HG03097 (cell line): ENCODE measurements around the gene GRB14.
"Not testable (repeated sequence)": the region's sequence is repeated elsewhere in the genome, so short reads cannot be mapped to it uniquely, and the experiment has no call there.

Source experiments
- ATAC-seq: cut with Tn5 transposase; IDR thresholded peaks from one replicate; pipeline ENCODE4 v1.9.1; 2021; ENCODE audit not compliant: unreplicated experiment, low FRiP score

The GRB14 gene

DNA sequence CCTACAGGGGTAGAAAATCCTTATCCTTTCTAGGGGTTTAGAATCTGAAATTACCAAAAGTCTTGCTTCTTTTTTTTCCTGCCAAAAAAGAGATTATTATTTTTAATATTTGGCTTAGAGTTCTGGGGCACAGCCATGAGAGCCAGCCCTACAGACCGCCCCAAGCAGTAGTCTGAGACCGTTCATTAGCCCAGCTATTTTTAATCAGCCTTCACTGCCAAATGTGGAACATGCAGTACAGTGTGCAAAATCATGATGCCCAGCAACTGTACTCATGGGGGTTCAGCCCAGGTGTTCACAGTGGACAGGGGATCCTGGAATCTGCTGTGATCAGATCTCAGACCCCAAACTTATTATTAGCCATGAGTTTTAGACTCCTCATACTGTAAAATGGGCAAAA lies 60.4 kb downstream of the GRB14 start:
- no peak for ATAC-seq

DNA sequence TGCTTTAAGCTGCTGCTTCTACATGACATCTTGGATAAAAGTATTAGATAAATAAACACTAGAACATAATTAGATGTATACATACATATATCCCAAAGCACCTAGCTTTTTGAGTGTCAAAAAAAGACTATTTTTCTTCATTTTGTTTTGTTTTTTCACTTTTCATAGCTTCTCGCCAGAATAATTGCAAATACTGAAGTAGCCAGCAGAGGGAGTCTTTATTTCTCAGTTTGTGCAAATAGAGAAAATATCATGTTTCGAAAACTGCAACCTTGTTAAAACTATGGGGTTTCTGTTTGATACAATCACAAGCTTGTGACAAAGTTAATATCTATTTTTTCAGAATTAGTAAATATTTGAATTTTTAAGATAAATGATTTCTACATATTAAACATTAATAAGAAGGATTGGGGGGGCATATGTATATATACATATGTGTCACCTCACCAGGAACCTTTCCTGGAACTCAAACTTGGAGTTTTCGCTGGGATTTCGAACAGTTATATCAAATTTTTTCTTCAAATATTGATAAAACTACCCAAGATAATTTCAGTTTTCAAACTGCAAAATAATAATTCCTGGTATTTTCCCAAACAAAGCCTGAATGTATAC lies 61.0 kb downstream of the GRB14 start:
- ATAC-seq: no peak

DNA sequence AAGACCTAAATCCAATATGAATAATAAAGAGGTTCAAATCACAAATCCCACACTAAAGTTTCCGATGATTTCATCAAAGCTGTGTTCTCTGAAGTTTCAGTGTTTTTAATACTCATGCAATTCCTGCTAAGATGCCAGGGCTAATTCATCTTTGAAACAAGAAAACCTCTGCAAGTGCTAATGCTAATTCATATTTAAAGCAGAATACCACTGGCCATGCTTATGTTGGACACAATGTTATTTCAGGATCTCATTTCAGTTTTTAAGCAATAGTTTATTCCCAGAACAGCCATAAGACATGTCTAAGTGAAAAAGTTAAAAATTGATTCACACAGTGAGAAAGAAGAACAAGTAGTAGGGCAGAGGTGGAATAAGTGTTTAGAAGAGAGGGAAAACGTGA lies 62.8 kb downstream of the GRB14 start:
- no peak for ATAC-seq

DNA sequence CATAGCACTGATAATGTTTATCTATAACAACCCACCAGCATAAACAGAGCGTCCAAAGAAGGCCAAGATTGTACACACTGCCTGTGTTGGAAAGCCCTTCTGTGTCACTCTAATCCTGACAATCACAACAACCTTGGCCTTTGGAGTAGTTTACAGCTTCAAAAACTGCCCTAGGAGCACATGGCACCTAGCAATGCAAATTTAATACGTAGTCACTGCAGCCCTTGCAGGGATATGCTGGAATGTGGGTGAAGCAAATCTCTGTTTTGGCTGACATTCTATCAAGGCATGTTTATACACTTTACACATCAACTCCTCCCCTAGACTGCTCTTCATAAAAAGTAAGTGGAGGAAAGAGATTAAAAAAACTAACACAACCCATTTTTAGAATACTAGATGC lies 66.8 kb downstream of the GRB14 start:
- ATAC-seq: no peak

DNA sequence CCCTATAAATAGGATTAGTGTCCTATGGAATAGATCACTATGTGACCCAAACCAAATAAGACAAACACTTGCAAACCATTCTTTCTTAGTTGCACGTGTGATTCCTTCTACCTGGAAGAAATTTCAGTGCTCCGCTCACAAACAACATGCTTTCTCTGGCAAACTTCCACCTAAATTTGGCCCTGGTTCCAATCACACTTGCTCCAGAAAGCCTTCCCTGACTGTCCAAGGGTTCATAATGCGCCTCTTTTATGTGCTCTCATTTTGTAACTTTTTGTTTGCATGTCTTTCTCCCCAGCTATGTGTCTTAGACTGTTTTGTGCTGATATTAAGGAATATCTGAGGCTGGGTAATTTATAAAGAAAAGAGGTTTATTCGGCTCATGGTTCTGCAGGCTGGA lies 69.8 kb downstream of the GRB14 start:
- no peak for ATAC-seq

DNA sequence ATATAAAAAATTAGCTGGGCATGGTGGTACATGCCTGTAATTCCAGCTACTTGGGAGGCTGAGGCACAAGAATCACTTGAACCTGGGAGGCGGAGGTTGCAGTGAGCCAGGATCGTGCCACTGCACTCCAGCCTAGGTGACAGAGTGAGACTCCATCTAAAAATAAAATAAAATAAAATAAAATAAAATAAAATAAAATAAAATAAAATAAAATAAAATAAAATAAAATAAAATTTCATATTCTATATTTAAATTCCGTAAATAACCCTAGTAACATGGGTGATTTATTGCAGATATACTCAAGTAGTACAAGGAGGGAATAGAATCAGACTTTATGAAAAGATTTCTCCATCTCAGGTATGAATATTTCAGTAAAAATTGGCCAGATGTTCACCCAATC lies 71.6 kb downstream of the GRB14 start:
- not testable (repeated sequence) for ATAC-seq

DNA sequence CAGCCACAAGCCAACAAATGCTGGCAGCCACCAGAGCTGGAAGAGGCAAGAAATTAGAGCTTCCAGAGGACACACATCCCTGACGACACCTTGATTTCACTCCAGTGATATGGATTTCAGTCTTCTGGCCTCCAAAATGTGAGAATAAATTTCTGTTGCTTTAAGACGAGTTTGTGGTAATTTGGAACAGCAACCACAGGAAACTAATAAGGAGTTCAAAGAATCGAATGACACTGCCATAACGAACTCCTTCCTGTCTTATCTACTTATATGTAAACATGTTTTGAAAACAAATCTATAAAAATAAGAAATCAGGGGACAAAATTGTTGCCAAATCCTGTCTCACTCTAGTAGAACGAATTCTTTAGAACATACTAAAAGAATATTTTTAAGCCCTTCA lies 75.8 kb downstream of the GRB14 start:
- no peak for ATAC-seq

DNA sequence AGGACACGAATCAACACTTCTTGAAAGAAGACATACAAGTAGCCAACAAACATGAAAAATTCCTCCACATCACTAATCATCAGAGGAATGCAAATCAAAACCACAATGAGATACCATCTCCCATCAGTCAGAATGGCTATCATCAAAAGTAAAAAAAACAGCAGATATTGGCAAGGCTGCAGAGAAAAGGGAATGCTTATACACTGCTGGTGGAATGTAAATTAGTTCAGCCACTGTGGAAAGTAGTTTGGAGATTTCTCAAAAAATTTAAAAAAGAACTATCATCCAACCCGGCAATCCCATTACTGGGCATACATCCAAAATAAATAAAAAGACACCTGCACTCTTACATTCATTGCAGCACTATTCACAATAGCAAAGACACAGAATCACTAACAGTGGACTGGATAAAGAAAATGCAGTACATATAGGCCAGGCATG lies 78.7 kb downstream of the GRB14 start:
- no peak for ATAC-seq

DNA sequence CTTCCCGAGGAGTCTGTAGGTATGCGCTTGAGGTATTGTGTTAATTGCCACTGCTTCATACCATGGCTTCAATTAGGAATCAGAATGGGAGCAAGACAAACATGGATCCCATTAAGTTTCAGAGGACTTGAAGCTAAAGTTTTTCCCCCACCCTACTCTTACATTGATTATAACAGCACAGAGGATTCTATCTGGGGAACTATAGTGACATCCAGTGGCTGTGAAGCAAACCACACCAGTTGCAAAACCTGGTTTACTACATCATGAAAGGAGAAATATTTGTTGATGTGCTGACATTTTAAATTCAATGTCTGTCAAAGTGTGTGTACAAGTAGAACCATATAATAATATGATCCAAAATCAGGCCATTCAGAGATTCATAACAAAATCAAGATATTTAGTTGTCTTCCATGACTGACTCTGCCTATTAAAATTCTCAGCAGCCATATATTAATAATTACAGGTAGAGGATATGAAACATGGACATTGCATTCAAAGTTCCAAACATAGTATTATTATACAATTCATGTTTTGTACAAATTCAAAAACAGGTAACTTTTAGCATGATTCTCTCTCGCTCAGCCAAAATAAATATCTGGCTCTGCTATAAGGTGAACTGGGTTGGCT lies 82.9 kb downstream of the GRB14 start:
- peak; percentile 67 for ATAC-seq

DNA sequence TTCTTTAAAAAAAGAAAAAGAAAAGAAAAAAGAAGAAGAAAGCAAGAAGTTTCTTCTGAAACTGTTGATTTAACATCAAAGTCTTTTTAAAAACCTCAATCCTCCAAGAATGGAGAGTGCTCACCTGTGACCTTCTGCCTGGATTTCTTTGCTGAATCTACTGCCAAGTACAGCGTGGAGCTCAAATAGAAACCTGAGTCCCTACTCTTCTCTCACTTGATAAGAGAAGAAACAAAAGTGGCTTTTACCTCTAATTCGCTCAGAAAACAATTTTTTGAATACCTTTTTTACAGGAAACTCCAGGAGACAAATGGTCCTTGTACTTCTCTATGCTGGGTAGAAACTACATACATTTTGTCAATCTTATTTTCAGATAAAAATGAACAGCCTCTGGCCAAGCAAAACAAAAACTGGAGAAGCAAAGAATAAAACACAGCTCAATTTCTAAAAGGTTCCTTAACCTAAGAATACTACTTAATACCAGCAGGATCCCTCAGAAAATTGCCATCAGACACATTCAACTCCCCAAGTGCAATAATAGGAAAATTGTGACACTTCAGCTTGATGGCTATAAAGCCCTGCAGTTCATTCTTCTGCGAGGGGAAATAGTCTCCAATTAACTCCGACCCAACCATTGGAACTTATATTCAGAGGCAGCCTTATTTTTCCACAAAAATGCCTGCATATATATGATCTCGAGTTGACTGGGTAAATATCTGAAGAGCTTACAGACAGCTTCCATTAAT lies 85.8 kb downstream of the GRB14 start:
- ATAC-seq: no peak

DNA sequence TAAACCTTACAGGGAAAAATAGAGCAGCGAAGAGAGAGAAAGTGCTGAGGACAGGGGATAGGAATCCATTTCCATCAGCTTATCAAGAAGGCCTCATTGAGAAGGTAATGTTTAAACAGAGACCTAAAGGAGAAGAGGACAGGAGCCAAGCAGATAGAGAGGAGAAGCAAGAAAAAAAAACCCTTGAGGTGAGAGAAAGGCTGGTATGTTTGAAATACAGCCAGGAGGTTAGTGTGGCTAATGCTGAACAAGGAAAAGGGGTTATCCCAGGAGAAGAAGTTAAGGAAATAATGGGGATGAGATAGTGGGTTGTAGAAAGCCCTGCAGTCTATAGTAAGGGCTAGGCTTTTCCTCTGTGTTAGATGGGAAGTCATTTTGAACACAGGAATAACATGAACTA lies 90.8 kb downstream of the GRB14 start:
- no peak for ATAC-seq

DNA sequence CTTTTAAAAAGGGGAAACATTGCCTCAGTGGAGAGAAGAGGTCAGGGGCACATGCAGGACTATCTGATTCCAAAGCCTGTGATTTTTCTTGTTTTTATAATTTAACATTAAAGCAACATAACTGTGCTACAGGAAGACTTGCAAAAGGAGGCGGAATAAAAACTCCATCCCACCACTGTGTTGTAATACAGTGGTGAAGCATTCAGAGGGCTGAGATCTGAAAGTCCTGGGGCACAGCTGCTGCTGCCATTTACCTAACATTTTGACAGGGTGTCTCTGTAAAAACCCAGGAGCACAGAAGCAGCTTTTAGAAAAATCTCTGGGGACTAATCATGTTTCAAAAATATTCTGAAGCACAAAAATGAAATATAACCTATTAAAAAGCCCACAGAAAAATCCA lies 97.6 kb downstream of the GRB14 start:
- ATAC-seq: no peak

DNA sequence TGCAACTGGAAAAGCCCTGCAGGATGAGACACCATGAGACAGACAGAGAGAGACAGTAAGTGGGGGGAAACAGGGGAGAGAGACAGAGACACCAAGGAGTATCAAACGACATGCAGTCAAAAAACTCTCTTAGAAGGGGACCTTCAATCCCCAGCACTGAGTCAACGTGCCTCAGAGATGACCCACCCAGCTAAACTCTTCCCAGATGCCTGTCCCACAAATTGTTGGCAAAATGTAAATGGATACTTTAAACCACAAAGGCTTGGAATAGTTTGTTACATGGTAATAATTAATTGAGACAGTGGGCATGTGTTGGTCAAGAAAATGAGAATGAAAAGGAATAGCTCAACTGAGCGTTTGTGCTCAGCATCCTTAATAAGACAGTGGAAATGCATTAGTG lies 98.3 kb downstream of the GRB14 start:
- ATAC-seq: no peak

DNA sequence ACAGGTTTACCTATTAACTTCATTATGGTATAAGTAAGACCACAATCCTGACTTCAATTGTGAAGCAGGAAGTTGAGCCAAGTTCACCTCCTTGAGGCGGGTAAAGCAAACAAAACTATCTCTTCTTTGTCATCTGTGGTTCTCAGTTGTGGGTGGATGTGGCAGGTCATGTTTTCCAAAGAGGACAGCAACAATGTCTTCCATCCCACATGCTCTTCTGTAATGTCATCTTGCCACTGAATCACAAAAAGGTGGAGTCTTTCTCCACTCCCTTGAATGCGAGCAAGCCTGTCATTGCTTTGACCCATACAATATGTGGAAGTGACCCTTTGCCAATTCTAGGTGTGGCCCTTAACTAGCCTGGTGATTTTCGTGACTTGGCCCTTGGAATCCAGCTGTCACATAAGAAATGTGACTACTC lies 98.7 kb downstream of the GRB14 start:
- no peak for ATAC-seq

DNA sequence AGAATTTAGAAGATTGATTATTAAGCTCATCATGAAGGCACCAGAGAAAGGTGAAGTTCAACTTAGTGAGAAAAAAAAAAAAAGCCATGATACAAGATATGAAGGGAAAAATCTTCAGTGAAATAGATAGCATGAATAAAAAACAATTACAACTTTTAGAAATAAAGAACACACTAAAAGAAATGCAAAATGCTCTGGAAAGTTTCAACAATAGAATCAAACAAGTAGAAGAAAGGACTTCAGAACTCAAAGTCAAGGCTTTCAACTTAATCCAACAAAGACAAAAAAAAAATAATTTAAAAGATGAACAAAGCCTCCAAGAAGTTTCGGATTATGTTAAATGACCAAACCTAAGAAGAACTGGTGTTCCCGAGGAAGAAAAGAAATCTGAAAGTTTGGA lies 105.5 kb downstream of the GRB14 start:
- ATAC-seq: no peak

DNA sequence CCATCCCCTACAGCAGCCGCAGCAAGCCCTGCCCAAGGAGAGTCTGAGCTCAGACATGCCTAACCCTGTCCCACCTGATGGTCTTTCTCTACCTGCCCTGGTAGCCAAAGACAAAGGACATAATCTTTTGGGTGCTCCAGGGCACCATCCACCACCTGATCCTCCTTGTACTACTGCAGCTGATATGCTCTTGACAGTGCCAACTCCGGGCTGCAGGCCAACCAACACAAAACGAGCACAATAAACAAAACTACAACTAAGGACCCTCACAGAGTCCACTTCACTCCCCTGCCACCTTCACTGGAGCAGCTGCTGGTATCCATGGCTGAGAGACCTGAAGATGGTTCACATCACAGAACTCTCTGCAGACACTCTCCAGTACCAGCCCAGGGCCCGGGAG lies 106.3 kb downstream of the GRB14 start:
- ATAC-seq: no peak

DNA sequence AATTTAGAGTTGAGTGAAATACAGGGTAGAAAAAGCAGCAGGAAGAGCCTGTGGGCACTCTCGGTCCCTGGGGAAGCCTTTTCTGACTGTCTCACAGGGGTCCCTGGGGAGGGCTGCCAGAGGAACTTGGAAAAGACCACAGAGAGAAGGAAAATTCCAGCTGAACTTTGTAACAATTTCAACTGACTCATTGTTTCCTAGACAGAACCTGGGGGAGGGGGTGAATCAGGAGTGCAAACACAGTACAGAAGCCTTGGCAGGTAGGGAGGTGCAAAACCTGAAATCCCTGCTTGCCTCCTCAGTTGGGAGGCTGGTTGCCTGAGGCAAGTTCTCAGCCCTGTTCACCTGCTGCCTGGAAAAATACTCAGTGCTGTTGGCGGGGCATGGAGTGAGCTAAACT lies 106.8 kb downstream of the GRB14 start:
- no peak for ATAC-seq

DNA sequence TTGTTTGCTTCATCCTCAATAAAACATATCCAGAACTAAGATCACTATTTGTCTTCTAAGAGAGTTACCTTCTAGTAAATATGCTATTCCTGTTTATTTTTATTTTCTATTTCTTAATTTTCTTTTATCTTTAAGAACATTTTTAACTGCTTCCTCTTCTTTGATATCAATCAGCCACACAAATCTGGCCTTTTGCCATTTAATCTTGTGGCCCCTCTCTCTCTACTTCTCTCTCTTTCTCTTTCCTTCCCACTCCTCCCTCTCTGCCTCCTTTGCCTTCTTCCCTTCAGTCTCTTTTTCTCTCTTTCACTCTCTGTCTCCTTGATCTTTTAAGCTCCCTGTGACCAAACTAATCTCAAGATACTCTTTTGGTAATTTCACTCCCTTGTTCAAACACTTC lies 108.4 kb downstream of the GRB14 start:
- no peak for ATAC-seq

DNA sequence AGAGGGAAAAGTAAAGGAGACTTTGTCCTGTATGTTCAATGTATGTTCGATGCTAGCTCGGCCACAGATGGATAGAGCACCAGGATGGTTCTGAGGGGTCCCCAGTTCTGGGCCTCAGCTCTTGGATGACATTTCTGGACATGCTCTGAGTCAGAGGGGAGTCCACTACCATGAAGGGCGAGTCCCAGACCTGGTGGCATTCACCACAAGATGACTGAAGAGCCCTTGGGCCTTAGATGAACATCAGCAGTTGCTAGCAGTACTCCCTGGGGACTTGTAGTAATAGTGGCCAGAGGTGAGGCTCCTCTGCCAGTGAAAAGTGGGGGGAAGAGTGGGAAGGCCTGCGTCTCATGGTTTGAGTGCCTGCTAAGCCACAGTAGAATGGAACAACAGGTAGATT lies 109.5 kb downstream of the GRB14 start:
- no peak for ATAC-seq

DNA sequence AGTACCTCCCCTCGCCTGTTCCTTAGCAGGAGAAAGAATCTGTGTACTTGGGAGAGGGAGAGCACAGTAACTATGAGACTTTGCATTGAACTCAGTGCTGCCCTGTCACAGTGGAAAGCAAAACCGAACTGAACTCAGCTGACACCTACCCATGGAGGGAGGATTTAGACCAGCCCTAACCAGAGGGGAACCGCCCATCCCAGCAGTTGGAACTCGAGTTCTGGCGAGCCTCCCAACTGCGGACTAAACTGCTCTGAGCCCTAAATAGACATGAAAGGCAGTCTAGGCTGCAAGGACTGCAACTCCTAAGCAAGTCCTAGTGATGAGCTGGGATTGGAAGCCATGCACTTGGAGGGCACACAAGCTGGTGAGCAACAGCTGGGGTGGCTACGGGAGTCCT lies 110.4 kb downstream of the GRB14 start:
- no peak for ATAC-seq

DNA sequence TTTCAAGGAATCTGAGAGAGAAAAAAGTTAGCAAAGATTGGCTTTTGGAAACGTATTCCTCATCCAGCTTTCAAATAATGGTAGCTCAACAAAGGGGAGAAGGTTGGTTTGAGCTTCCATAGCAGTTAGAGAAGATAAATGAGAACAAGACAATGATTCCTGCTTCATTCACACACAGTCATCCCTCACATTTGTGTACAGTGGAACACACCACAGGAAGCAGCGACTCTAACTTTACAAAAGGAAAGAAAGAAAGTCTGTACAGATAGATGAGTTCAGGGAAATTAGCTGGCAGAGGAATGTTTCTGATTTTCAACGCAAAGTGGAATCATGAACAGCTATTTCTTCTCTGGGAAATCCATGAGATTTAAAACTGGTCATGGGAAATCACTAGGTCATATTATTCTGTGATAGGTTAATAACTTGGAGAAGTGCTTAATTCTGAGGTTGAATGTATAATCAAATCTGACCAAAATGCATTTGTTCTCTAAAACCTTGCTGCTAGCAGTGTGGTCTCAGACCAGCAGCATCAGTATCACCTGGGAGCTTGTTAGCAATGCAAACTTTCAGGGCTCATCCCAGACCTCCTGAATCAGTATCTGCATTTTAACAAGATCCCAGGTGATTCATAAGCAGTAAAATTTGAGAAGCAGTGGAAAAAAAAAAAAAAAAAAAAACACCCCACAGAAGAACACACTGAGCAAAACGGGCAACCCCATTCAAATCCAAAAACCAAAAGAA lies 112.0 kb downstream of the GRB14 start:
- no peak for ATAC-seq
